Memory B cell (primary cell): ENCODE results near the gene SVIL.
"Not testable (repeated sequence)": the region's sequence is repeated elsewhere in the genome, so short reads cannot be mapped to it uniquely, and the experiment has no call there.

ENCODE experiments used
- ATAC-seq: fragments of 150-1000 bp; cut with Tn5 transposase; 2 replicates; pipeline ENCODE4 v1.10.0; 2021; ENCODE audit warnings: low read depth, mild to moderate bottlenecking, moderate library complexity
- DNase-seq, 2 donors: peaks; one replicate each; pipeline ENCODE4 v3.0.0; 2022; ENCODE audit warnings: low spot score in 2 of 2
- H3K27ac Mint-ChIP-seq: one replicate; pipeline ENCODE4 v1.8.0; 2022; ENCODE audit warnings: mild to moderate bottlenecking, moderate library complexity, mixed read lengths
- H3K27me3 Mint-ChIP-seq: one replicate; pipeline ENCODE4 v1.8.0; 2022; ENCODE audit warnings: mixed read lengths
- H3K36me3 Mint-ChIP-seq: one replicate; pipeline ENCODE4 v1.8.0; 2022; ENCODE audit warnings: mild to moderate bottlenecking, mixed read lengths
- H3K4me1 Mint-ChIP-seq: one replicate; pipeline ENCODE4 v1.8.0; 2022; ENCODE audit warnings: mixed read lengths
- H3K4me3 Mint-ChIP-seq: one replicate; pipeline ENCODE4 v1.8.0; 2022; ENCODE audit warnings: mild to moderate bottlenecking, moderate library complexity, mixed read lengths
- H3K9me3 Mint-ChIP-seq: one replicate; pipeline ENCODE4 v1.8.0; 2022; ENCODE audit warnings: mixed read lengths

The SVIL gene

DNA sequence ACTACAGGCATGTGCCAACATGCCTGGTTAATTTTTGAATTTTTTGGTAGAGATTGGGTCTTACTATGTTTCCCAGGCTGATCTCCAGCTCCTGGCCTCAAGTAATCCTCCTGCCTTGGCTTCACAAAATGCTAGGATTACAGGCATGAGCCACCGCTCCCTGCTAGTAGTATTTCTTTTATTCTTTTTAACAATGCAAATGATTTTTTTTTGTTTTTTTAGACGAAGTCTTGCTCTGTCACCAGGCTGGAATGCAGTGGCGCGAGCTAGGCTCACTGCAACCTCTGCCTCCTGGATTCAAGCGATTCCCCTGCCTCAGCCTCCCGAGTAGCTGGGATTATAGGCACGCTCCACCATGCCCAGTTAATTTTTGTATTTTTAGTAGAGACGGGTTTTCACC, 58.1 kb downstream of the SVIL start:
- no peaks in the 10 kb centered on the region for H3K36me3 Mint-ChIP-seq
- H3K27me3 Mint-ChIP-seq = peaks cover 5% of the 10 kb centered on the region
- no peak overlapping the region for H3K4me3 Mint-ChIP-seq
- DNase-seq = no peak
- no peaks in the 10 kb centered on the region for H3K9me3 Mint-ChIP-seq
- no peak for ATAC-seq
- H3K27ac Mint-ChIP-seq = no peak overlapping the region
- H3K4me1 Mint-ChIP-seq = no peaks in the 10 kb centered on the region

DNA sequence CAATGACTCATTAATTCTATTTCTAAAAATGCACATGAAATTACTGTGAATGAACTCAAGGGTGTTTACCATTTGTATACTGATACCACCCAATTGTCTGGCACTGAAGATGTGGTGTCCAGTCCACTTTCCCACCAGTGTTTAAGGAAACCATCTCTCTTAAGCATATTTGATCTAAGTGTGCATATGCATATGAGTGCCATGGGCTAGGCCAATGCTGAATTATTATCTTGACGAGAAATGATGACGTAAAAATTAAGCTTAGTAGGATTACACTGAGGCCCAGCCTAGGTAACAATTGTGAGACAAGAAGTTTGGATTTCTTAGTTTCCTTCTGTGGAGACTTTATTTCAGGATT, 59.7 kb downstream of the SVIL start:
- DNase-seq (no peak), ATAC-seq (no peak)
- Mint-ChIP-seq H3K4me1 (no peaks in the 10 kb centered on the region), H3K4me3 (no peak overlapping the region), H3K27ac (no peak overlapping the region), H3K27me3 (peaks cover 5% of the 10 kb centered on the region), H3K36me3 (no peaks in the 10 kb centered on the region), H3K9me3 (no peaks in the 10 kb centered on the region)

DNA sequence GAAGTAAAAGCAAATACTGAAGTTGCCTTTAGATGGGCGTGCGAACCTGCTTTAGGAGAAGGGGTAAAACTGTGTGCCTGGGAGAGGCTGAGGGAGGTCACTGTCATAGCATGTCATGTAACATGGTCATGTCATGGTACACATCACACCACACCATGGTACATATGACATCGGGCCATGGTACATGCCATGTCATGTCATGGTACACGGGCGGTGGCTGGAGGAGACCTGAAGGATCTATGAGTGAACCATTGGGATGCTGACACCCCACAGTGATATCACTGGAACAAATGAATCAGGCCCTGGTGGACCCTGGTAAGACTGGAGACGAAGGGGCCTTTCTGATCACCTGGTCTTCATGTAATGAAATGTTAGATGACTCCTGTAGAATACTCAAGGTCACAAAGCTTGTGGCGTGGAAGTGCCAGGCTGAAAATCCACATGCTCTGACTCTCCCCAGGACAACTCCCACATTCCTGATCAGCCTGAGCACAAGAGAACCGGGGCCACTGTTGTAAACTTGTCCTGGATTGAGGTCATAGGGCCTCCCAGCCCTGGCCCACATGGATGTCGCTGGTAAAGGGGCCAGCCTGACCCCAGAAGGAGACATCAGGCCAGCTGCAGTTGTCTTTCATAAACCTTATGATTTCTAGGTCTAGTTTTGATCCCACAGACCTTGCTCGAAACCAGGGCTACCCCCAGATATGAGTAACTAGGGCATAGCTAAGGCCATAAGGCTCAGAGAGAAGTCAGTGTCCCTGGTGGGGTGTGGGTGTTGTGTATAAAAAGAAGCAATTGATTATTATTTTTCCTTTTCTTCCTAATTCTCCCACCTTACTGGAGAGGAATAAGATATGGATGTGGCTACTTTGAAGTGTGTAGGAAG, 60.3 kb downstream of the SVIL start:
- DNase-seq, H3K27me3 Mint-ChIP-seq, H3K36me3 Mint-ChIP-seq, H3K4me1 Mint-ChIP-seq, H3K4me3 Mint-ChIP-seq, H3K9me3 Mint-ChIP-seq, ATAC-seq, H3K27ac Mint-ChIP-seq: not testable (repeated sequence)

DNA sequence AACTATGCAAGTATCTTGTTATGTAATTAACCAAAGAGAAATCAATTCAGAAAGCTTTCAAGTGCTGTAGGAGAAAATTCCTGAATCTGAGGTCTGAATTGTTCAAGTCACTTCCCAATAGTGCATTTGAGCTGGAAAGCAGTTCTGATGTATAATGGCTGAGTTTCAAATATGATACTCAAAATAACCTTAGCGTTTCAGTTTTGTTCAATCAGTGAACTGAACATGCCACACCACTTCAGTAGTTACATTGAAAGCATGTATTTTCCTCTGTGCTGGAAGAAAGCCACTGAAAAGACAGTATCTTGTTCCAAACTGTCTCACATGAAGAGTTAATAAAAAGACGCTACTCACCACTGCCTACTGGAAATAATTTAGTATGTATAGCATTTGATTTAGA, 64.5 kb downstream of the SVIL start:
- not testable (repeated sequence) for H3K36me3 Mint-ChIP-seq, H3K9me3 Mint-ChIP-seq

DNA sequence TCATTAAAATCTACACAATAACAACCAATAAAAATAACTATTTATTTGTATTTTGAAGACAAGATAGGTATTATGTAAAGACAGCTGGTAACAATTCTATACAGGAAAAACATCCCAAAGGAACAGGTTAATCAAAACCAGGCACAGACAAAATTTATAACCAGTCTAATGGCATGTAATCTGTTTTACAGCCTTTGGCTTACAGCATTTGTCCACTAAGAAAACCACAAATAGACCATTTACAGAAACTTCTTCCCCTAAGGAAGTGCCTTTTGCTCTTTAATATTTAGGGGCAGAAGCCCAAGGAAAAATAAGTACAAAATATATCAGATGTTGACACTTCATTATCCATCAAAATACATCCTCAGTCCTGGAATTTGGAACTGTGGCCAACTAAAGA, 65.0 kb downstream of the SVIL start:
- Mint-ChIP-seq H3K4me1 (no peaks in the 10 kb centered on the region), H3K27ac (no peak overlapping the region), H3K27me3 (peaks cover 3% of the 10 kb centered on the region), H3K4me3 (no peak overlapping the region), H3K36me3 (peaks cover 2% of the 10 kb centered on the region), H3K9me3 (no peaks in the 10 kb centered on the region)
- ATAC-seq = no peak
- DNase-seq = no peak

More for the DNA sequence above, 64.5 kb downstream of the SVIL start:
- H3K27me3 Mint-ChIP-seq, ATAC-seq, H3K27ac Mint-ChIP-seq, H3K4me1 Mint-ChIP-seq, H3K4me3 Mint-ChIP-seq, DNase-seq: not testable (repeated sequence)

DNA sequence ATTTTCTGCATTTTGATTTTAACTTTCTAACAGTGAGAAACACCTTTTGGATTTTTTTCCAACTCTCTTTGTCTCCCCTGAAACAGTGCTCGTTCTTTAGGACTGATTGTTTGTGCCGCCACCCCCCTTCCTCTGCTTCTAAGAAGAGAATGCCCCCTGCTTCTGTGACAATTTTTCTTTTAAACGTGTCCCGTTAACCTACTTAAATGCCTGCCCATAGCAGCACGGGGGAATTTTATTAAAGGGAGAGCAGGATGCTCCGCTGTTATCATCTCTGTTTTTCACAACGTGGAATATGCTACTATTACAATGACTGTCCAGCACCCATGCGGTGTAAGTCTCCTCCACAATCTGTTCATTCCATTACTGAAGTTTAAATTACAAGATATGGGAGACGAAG, 67.8 kb downstream of the SVIL start:
- Mint-ChIP-seq H3K9me3 (no peaks in the 10 kb centered on the region), H3K27ac (no peak overlapping the region), H3K4me1 (peaks cover 2% of the 10 kb centered on the region), H3K36me3 (peaks cover 2% of the 10 kb centered on the region), H3K27me3 (peaks cover 3% of the 10 kb centered on the region), H3K4me3 (no peak overlapping the region)
- DNase-seq (no peak), ATAC-seq (no peak)

DNA sequence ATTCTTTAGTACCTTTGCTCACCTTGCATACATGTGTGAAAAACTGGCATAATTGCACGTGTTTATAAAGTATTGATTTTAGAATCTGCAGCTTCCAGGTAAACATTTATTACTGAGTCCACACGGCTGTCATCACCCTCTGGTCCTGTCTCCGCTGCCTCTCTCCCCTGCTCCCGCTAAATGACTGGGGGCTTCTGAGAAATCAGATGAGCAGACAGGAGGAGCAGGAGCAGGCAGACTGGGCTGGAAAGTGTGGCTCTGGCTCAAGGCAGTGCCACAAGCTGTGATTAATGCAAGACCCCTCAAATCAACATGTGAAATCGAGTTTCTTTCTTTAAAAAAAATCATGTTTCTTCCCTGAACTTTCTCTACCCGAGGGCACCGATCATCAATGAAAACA, 68.6 kb downstream of the SVIL start:
- not testable (repeated sequence) for DNase-seq, H3K36me3 Mint-ChIP-seq, H3K9me3 Mint-ChIP-seq

DNA sequence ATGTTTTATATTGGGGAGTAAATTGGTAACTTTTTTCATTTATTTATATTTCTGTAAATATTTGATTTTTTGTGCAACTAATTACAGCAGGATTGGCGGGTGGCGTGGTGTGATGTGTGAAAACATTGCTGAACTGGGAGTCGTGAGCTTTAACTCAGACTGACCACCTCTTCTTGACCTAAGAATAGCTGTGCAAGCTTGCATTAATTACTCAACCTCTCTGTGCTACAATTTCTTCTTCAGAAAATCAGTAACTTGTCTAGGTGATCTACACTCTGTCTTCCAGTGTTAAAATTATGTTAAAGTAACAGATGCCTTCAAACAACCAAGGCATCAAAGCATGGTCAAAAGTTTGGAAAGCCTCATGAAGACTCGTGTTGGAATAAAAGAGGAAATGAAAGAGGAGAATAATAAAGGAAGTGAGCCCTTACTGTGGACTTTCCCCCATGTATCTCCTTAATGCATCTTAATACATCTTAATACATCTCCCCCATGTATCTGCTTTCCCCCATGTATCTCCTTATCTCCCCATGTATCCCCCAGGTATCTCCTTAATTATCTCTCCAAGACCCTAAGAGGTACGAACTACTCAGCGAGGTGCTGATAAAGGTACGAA, 71.2 kb downstream of the SVIL start:
- Mint-ChIP-seq H3K36me3 (peaks cover 2% of the 10 kb centered on the region), H3K4me3 (no peak overlapping the region), H3K4me1 (peaks cover 2% of the 10 kb centered on the region), H3K27me3 (peaks cover 2% of the 10 kb centered on the region), H3K9me3 (peaks cover 3% of the 10 kb centered on the region), H3K27ac (no peak overlapping the region)
- no peak for DNase-seq
- peak; percentile 46 for ATAC-seq

More for the DNA sequence above, 68.6 kb downstream of the SVIL start:
- not testable (repeated sequence) for H3K4me1 Mint-ChIP-seq, ATAC-seq, H3K27ac Mint-ChIP-seq, H3K27me3 Mint-ChIP-seq, H3K4me3 Mint-ChIP-seq

DNA sequence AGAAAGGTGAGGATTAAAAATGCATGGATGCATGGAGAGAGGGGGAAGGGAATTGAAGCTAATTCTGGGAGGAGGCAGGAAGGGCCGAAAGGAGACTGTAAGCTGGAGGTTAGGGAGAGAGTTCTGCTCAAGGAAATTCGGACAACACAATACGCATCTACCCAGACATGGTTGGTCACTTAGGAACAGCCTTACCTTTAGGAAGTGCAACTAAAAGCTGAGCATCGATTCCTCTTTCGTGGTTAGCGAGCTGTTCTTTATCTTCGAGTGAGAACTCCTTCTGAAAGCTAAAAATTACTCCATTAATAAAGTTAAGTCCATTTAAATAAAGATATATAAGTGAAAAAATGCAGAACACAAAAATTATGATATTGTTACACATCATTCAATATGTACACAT, 71.8 kb downstream of the SVIL start:
- H3K4me3 Mint-ChIP-seq, H3K4me1 Mint-ChIP-seq, H3K27ac Mint-ChIP-seq, H3K36me3 Mint-ChIP-seq, DNase-seq, H3K9me3 Mint-ChIP-seq, H3K27me3 Mint-ChIP-seq: not testable (repeated sequence)
- ATAC-seq = peak; percentile 98

DNA sequence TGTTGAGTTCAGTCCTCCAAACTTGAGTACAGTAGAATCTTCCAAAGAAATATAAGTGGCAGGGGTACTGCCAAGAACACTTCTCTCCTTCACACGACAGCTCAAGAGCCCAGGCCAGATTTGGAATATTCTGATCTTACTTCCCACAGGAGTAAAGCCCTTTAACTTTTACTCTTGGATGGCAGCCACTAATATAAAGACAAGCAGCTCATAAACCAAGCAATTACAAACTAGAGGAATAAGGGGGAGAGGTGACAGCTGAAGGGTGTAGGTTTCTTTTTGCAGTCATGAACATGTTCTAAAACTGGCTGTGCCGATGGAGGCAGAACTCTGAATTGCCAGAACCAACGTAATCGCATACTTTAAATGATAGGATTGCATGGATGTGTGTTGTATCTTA, 74.8 kb downstream of the SVIL start:
- ATAC-seq = no peak
- Mint-ChIP-seq H3K27me3 (no peaks in the 10 kb centered on the region), H3K9me3 (peaks cover 3% of the 10 kb centered on the region), H3K27ac (no peak overlapping the region), H3K36me3 (no peaks in the 10 kb centered on the region), H3K4me3 (no peak overlapping the region), H3K4me1 (peaks cover 2% of the 10 kb centered on the region)
- no peak for DNase-seq

DNA sequence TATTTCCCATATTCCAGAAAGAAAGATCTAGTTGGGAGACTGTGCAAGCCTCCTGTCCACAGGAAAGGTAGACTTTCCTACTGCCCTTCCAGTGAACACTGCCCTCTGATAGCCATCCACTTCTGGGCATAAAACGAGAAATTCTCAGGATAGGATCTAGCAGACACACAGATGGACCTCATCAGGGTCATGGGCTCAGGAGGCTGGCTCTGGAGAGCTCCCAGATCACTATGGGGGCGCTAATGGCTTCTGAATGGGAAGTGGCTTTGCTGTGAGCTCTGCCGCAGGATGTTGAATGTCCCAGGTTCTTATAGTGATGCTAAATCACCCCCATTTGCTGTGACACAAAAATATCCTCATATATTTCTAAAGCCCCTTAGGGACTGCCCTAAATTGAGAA, 77.1 kb downstream of the SVIL start:
- DNase-seq (no peak), ATAC-seq (no peak)
- no peaks in the 10 kb centered on the region for H3K27me3 Mint-ChIP-seq
- H3K4me3 Mint-ChIP-seq = no peak overlapping the region
- no peaks in the 10 kb centered on the region for H3K36me3 Mint-ChIP-seq
- H3K9me3 Mint-ChIP-seq = peaks cover 3% of the 10 kb centered on the region
- no peak overlapping the region for H3K27ac Mint-ChIP-seq
- H3K4me1 Mint-ChIP-seq = no peaks in the 10 kb centered on the region

DNA sequence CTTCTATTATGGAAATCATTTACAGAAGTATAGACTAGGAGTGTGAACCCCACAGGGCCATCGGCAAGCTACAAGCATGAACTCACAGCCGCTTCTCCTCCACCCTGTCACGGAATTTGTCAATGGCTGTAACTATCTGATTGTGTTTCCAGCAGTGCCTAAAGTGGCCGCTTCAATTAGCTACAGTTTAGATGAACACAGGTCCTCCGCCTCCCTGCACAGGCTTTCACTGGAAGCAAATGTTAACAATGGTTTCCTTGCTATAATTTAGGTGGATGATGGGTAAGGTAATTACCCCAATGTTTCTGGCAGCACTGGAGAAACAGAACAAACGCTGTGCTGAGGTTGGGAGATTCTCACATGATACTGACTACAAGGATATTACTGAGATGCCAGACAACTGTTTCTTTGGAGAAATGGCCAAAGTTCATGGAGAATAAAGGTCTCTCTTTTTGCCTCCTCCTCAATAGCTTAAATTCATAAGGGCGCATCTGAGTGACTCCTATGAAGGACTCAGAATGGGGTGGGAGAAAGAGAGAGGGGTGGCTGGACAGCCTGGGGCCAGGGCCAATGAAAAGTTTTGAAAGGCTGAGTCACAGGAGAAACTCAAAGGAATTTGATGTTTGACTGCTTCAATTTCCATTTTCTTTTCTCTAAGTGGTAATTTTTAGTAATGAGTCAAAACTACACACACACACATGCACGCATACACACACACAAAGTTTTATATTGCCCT, 78.9 kb downstream of the SVIL start:
- no peak for DNase-seq
- Mint-ChIP-seq H3K4me3 (no peak overlapping the region), H3K9me3 (peaks cover 3% of the 10 kb centered on the region), H3K4me1 (no peaks in the 10 kb centered on the region), H3K27ac (no peak overlapping the region), H3K27me3 (no peaks in the 10 kb centered on the region), H3K36me3 (no peaks in the 10 kb centered on the region)
- no peak for ATAC-seq

DNA sequence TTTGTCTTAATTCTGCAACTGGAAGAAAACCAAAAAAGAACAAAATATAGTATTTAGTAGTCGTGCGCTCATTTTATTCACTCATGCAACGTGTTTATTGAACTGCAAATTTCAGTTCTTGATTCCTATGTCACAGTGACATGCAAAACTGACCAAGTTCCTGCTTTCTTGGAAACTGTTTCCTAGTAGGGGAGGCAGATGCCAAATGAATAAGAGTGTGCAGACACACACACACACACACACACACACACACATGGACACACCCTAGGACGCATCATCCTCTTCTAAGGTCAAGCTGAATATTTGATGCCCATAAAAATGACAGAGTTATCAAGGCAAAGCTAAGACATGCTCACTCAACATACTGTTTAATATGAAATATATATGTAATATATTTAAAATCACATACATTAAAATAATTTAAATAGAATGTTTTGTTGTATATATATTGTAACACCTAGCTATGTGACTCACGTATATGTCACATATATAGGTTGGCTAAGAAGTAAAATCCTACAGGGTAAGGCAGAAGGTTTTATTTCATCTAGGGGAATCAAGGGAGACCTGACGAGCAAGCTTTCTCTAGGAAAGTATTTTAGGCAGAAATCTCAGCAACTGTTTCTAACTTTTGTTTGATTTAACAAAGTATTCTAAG, 79.6 kb downstream of the SVIL start:
- peaks cover 3% of the 10 kb centered on the region for H3K9me3 Mint-ChIP-seq
- no peaks in the 10 kb centered on the region for H3K27me3 Mint-ChIP-seq
- H3K36me3 Mint-ChIP-seq = no peaks in the 10 kb centered on the region
- no peak overlapping the region for H3K27ac Mint-ChIP-seq
- no peaks in the 10 kb centered on the region for H3K4me1 Mint-ChIP-seq
- H3K4me3 Mint-ChIP-seq = no peak overlapping the region
- DNase-seq (no peak), ATAC-seq (no peak)

DNA sequence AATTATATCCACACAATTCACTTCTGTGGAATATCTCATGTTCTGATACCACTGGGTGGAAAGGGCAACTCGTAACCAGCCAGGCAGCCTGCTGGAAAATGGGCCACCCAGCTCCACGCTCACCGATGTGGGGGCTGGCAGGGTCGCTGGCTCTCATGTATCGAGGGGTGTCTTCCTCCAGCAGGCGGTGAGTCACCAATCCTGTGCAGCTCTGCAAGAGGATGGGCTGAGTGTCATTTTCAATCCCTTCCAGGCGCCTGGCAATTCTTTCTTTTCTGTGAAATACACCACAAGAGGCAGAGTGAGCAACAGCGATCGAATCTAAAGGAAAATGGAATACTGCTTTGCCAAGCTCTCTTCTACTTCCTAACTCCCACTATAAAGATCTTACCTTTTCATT, 80.1 kb downstream of the SVIL start:
- Mint-ChIP-seq H3K27me3 (no peaks in the 10 kb centered on the region), H3K9me3 (no peaks in the 10 kb centered on the region), H3K4me3 (no peak overlapping the region), H3K36me3 (no peaks in the 10 kb centered on the region), H3K27ac (no peak overlapping the region), H3K4me1 (no peaks in the 10 kb centered on the region)
- no peak for ATAC-seq
- DNase-seq = no peak
